Loucy (cell line): ENCODE data around the gene DISC1.

ENCODE experiments used
- H2AFZ ChIP-seq: fragments of 200-600 bp; sonication (generic); 2 replicates; pipeline ENCODE4 v1.6.0; 2016; ENCODE audit warnings: antibody characterized with exemption, mild to moderate bottlenecking, low read length, moderate library complexity
- H3F3A ChIP-seq: fragments of 200-600 bp; 2 replicates; pipeline ENCODE4 v1.6.0; 2016; ENCODE audit warnings: antibody characterized with exemption, low read depth, mild to moderate bottlenecking
- H3K27me3 ChIP-seq: fragments of 200-600 bp; sonication (generic); 2 replicates; pipeline ENCODE4 v1.6.1; 2014; ENCODE audit warnings: low read length, mild to moderate bottlenecking; ENCODE audit not compliant: insufficient read depth, poor library complexity, severe bottlenecking
- H3K36me3 ChIP-seq: fragments of 200-600 bp; sonication (generic); 2 replicates; pipeline ENCODE4 v1.6.1; 2016; ENCODE audit warnings: low read length; ENCODE audit not compliant: insufficient read depth
- H3K4me1 ChIP-seq: fragments of 200-600 bp; sonication (generic); 2 replicates; pipeline ENCODE4 v1.5.1; 2014; ENCODE audit warnings: low read length, mild to moderate bottlenecking; ENCODE audit not compliant: insufficient read depth, poor library complexity, severe bottlenecking
- H3K4me2 ChIP-seq: fragments of 200-600 bp; sonication (generic); 2 replicates; pipeline ENCODE4 v1.6.0; 2014; ENCODE audit warnings: antibody characterized with exemption, low read length, low read depth, mild to moderate bottlenecking; ENCODE audit not compliant: poor library complexity, severe bottlenecking
- H3K4me3 ChIP-seq: fragments of 200-600 bp; sonication (generic); 2 replicates; pipeline ENCODE4 v1.5.1; 2014; ENCODE audit warnings: low read length, mild to moderate bottlenecking, mixed read lengths; ENCODE audit not compliant: poor library complexity, severe bottlenecking
- H3K79me2 ChIP-seq: fragments of 200-600 bp; sonication (generic); 2 replicates; pipeline ENCODE4 v1.6.1; 2014; ENCODE audit warnings: low read length; ENCODE audit not compliant: insufficient read depth
- H3K9ac ChIP-seq: fragments of 200-600 bp; sonication (generic); 2 replicates; pipeline ENCODE4 v1.6.0; 2014; ENCODE audit warnings: mild to moderate bottlenecking, low read depth, low read length, moderate library complexity; ENCODE audit not compliant: poor library complexity, severe bottlenecking
- H3K9me2 ChIP-seq: fragments of 200-600 bp; sonication (generic); replicated peaks from 2 replicates; pipeline ENCODE4 v1.6.1; 2016; ENCODE audit warnings: low read depth, low read length, mixed read lengths
- H3K9me3 ChIP-seq: fragments of 200-600 bp; sonication (generic); 2 replicates; pipeline ENCODE4 v1.6.1; 2014; ENCODE audit warnings: mild to moderate bottlenecking, antibody characterized with exemption, low read length, low read depth; ENCODE audit not compliant: insufficient read depth
- H4K20me1 ChIP-seq: fragments of 200-600 bp; sonication (generic); 2 replicates; pipeline ENCODE4 v1.6.0; 2014; ENCODE audit warnings: antibody characterized with exemption, low read length, mild to moderate bottlenecking; ENCODE audit not compliant: insufficient read depth, poor library complexity, severe bottlenecking
- CTCF ChIP-seq: fragments of 200-600 bp; sonication (generic); conservative IDR thresholded peaks from 2 replicates; pipeline ENCODE4 v1.5.1; 2014; ENCODE audit warnings: mild to moderate bottlenecking, antibody characterized with exemption, low read length
- EZH2phosphoT487 ChIP-seq: fragments of 200-600 bp; IDR thresholded peaks from 2 replicates; pipeline ENCODE4 v1.6.1; 2018; ENCODE audit warnings: antibody characterized with exemption, mild to moderate bottlenecking, moderate library complexity, borderline replicate concordance

Gene DISC1

GRCh38 chr1:231770506-231771175, 144.1 kb downstream of the DISC1 start:
- Histone ChIP-seq H3K4me1 (no peaks in the 10 kb centered on the region), H3K9ac (no peak overlapping the region), H4K20me1 (no peaks in the 10 kb centered on the region), H3K9me2 (no peaks in the 10 kb centered on the region), H3K36me3 (peaks cover 32% of the 10 kb centered on the region), H3K9me3 (no peaks in the 10 kb centered on the region), H3F3A (no peaks in the 10 kb centered on the region), H2AFZ (no peak overlapping the region), H3K4me2 (no peak overlapping the region), H3K27me3 (no peaks in the 10 kb centered on the region), H3K4me3 (no peak overlapping the region), H3K79me2 (no peaks in the 10 kb centered on the region)
- TF ChIP-seq EZH2phosphoT487 (no peak), CTCF (no peak)

GRCh38 chr1:231774719-231775335, 148.2 kb downstream of the DISC1 start:
- no peak overlapping the region for H3K9ac ChIP-seq
- TF ChIP-seq EZH2phosphoT487: no peak
- TF ChIP-seq CTCF: no peak
- no peaks in the 10 kb centered on the region for H3K27me3 ChIP-seq
- H3F3A ChIP-seq: no peaks in the 10 kb centered on the region
- no peaks in the 10 kb centered on the region for H3K9me2 ChIP-seq
- no peak overlapping the region for H3K4me3 ChIP-seq
- H2AFZ ChIP-seq: no peak overlapping the region
- no peaks in the 10 kb centered on the region for H4K20me1 ChIP-seq
- no peaks in the 10 kb centered on the region for H3K4me1 ChIP-seq
- H3K79me2 ChIP-seq: no peaks in the 10 kb centered on the region
- no peak overlapping the region for H3K4me2 ChIP-seq
- H3K36me3 ChIP-seq: peaks cover 24% of the 10 kb centered on the region
- H3K9me3 ChIP-seq: no peaks in the 10 kb centered on the region

GRCh38 chr1:231776010-231776756, 149.6 kb downstream of the DISC1 start:
- Histone ChIP-seq H4K20me1 (no peaks in the 10 kb centered on the region), H2AFZ (no peak overlapping the region), H3K9me3 (no peaks in the 10 kb centered on the region), H3K36me3 (peaks cover 16% of the 10 kb centered on the region), H3K9me2 (no peaks in the 10 kb centered on the region), H3K27me3 (no peaks in the 10 kb centered on the region), H3K9ac (no peak overlapping the region), H3K79me2 (no peaks in the 10 kb centered on the region), H3K4me3 (no peak overlapping the region), H3K4me1 (no peaks in the 10 kb centered on the region), H3F3A (no peaks in the 10 kb centered on the region), H3K4me2 (no peak overlapping the region)
- TF ChIP-seq EZH2phosphoT487: no peak
